Caco-2 (cell line): ENCODE measurements around the gene AP4M1. TPM values are rescaled to one million over a fixed set of nuclear protein-coding genes. Genes with fewer than 3 reads are reported as not detected.

Source experiments
- BruUV-seq: library from RNA; stranded (reverse); fragments of 400-500 nt; replicated peaks from 2 replicates; lab custom pipeline; 2021; lab: Mats Ljungman, UMichigan
- CTCF ChIA-PET: fragments of 300-600 bp; sonication (Branson Sonifier 250); formaldehyde crosslinking; loops from one replicate; lab custom pipeline; 2022; ENCODE audit warnings: antibody characterized with exemption; lab: Charles Lee
- POLR2A ChIA-PET: fragments of 300-600 bp; sonication (Branson Sonifier 250); formaldehyde crosslinking; loops from one replicate; lab custom pipeline; 2022; ENCODE audit warnings: antibody characterized with exemption; lab: Charles Lee
- DNase-seq, 2 experiments: peaks; one replicate each; pipeline versions ENCODE4 v3.0.0 to v3.0.0-alpha.2; 2020 to 2022
- H3K27me3 ChIP-seq: replicated peaks from 2 replicates; pipeline ENCODE4 v1.6.0; 2011; ENCODE audit warnings: low read length; ENCODE audit not compliant: control insufficient read depth, insufficient read depth
- H3K36me3 ChIP-seq: 2 replicates; pipeline ENCODE4 v1.5.1; 2011; ENCODE audit warnings: low read length; ENCODE audit not compliant: control insufficient read depth, insufficient read depth
- H3K4me1 ChIP-seq: fragments of 250-450 bp; sonication (Bioruptor Pico); 2 replicates; pipeline ENCODE4 v1.5.1; 2020; ENCODE audit warnings: mild to moderate bottlenecking
- H3K4me3 ChIP-seq: 2 replicates; pipeline ENCODE4 v1.5.1; 2011; ENCODE audit warnings: low read depth, mild to moderate bottlenecking, control low read depth, low read length
- H3K9me3 ChIP-seq: fragments of 250-450 bp; sonication (Bioruptor Pico); 2 replicates; pipeline ENCODE4 v1.5.1; 2020; ENCODE audit warnings: mild to moderate bottlenecking, moderate library complexity
- H3K27ac Mint-ChIP-seq: one replicate; pipeline ENCODE4 v1.8.0; 2022; ENCODE audit warnings: mixed read lengths; ENCODE audit not compliant: unreplicated experiment
- H3K27me3 Mint-ChIP-seq: one replicate; pipeline ENCODE4 v1.8.0; 2022; ENCODE audit warnings: mixed read lengths; ENCODE audit not compliant: insufficient read depth, unreplicated experiment
- H3K36me3 Mint-ChIP-seq: one replicate; pipeline ENCODE4 v1.8.0; 2022; ENCODE audit warnings: mild to moderate bottlenecking, mixed read lengths; ENCODE audit not compliant: insufficient read depth, unreplicated experiment
- H3K4me1 Mint-ChIP-seq: one replicate; pipeline ENCODE4 v1.8.0; 2022; ENCODE audit warnings: low read depth, mixed read lengths; ENCODE audit not compliant: unreplicated experiment
- H3K4me3 Mint-ChIP-seq: one replicate; pipeline ENCODE4 v1.8.0; 2022; ENCODE audit warnings: mild to moderate bottlenecking, moderate library complexity, mixed read lengths; ENCODE audit not compliant: unreplicated experiment
- H3K9me3 Mint-ChIP-seq: one replicate; pipeline ENCODE4 v1.8.0; 2022; ENCODE audit warnings: mixed read lengths; ENCODE audit not compliant: unreplicated experiment
- CTCF ChIP-seq, 2 experiments: fragments of 200-600 bp in 1 of 2; IDR thresholded peaks; 1 replicate in 1 of 2; 2 replicates in 1 of 2; pipeline versions ENCODE4 v1.5.1 to v1.8.0; 2011 to 2022; ENCODE audit warnings: antibody characterized with exemption in 1 of 2, control low read depth in 1 of 2, inconsistent platforms in 1 of 2, low read depth in 1 of 2, low read length in 1 of 2, mild to moderate bottlenecking in 1 of 2, moderate library complexity in 1 of 2; ENCODE audit not compliant: insufficient read depth in 1 of 2, severe bottlenecking in 1 of 2, unreplicated experiment in 1 of 2
- intact Hi-C: fragments of 100-400 bp; cut with micrococcal nuclease; formaldehyde crosslinking; loops from one replicate; pipeline ENCODE4 v1.10.0; 2022; ENCODE audit not compliant: unreplicated experiment
- total RNA-seq: library from RNA; stranded (reverse); gene quantifications from 2 replicates; pipeline ENCODE4 v1.2.3, GENCODE V29; 2022

AP4M1 gene
- total RNA-seq, 1 experiment from 2014 or later: 16.2 TPM

DNA sequence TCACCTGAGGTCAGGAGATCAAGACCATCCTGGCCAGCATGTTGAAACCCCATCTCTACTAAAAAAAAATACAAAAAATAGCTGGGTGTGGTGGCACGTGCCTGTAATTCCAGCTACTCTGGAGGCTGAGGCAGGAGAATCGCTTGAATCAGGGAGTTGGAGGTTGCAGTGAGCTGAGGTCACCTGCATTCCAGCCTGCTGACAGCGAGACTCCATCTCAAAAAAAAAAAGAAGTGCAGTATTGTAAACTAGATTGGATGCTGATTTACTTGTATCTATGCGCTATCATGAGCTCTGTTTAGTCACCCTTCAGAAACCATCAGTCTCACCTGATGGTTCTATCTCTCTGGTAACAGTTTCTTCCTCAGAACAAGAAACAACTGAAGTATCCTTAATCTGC lies 38.1 kb upstream of the AP4M1 start:
- no TSS peak for BruUV-seq
- Mint-ChIP-seq H3K4me3 (no peak overlapping the region), H3K27ac (no peak overlapping the region), H3K27me3 (no peaks in the 10 kb centered on the region), H3K4me1 (no peaks in the 10 kb centered on the region), H3K9me3 (no peaks in the 10 kb centered on the region), H3K36me3 (peaks cover 66% of the 10 kb centered on the region)
- no peaks in the 10 kb centered on the region; the same call in 1 of the 2 replicates for H3K36me3 ChIP-seq
- no peak for DNase-seq
- H3K27me3 ChIP-seq: no peaks in the 10 kb centered on the region
- no peak for TF ChIP-seq CTCF (IDR thresholded peaks at IDR 0.05; ENCODE audit: insufficient read depth in 1 of 2, low read depth in 1 of 2, low read length in 1 of 2, severe bottlenecking in 1 of 2, unreplicated experiment in 1 of 2)
- no peaks in the 10 kb centered on the region for H3K9me3 ChIP-seq
- POLR2A ChIA-PET: interaction anchor here (0.5 kb wide), 1 partner anchor 1382 kb away, joined by 7 read pairs; no protein-coding TSS in a partner anchor
- H3K4me3 ChIP-seq: no peak overlapping the region
- H3K4me1 ChIP-seq: no peaks in the 10 kb centered on the region; the same call in 1 of the 2 replicates
- CTCF ChIA-PET: interaction anchor here (1.4 kb wide), 1 partner anchor 69 kb away, joined by 4 read pairs; no protein-coding TSS in a partner anchor
- intact Hi-C loops: no loop called here

DNA sequence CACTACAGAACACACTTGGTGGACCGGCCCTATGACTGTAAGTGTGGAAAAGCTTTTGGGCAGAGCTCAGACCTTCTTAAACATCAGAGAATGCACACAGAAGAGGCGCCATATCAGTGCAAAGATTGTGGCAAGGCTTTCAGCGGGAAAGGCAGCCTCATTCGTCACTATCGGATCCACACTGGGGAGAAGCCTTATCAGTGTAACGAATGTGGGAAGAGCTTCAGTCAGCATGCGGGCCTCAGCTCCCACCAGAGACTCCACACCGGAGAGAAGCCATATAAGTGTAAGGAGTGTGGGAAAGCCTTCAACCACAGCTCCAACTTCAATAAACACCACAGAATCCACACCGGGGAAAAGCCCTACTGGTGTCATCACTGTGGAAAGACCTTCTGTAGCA lies 37.3 kb upstream of the AP4M1 start:
- POLR2A ChIA-PET: no interaction called here
- Mint-ChIP-seq H3K27ac (no peak overlapping the region), H3K4me3 (no peak overlapping the region), H3K9me3 (no peaks in the 10 kb centered on the region), H3K27me3 (no peaks in the 10 kb centered on the region), H3K36me3 (peaks cover 61% of the 10 kb centered on the region), H3K4me1 (no peaks in the 10 kb centered on the region)
- Histone ChIP-seq H3K27me3 (no peaks in the 10 kb centered on the region), H3K36me3 (no peaks in the 10 kb centered on the region; the same call in 1 of the 2 replicates), H3K4me1 (no peaks in the 10 kb centered on the region; the same call in 1 of the 2 replicates), H3K9me3 (no peaks in the 10 kb centered on the region), H3K4me3 (no peak overlapping the region)
- no peak for TF ChIP-seq CTCF (IDR thresholded peaks at IDR 0.05; ENCODE audit: insufficient read depth in 1 of 2, low read depth in 1 of 2, low read length in 1 of 2, severe bottlenecking in 1 of 2, unreplicated experiment in 1 of 2)
- no peak for DNase-seq
- intact Hi-C loops: no loop called here
- TSS peak; percentile 39 for BruUV-seq
- CTCF ChIA-PET: interaction anchor here (0.6 to 1.4 kb wide), 3 partner anchors 21 to 70 kb away, joined by 3 to 4 read pairs (median 4); no protein-coding TSS in a partner anchor

DNA sequence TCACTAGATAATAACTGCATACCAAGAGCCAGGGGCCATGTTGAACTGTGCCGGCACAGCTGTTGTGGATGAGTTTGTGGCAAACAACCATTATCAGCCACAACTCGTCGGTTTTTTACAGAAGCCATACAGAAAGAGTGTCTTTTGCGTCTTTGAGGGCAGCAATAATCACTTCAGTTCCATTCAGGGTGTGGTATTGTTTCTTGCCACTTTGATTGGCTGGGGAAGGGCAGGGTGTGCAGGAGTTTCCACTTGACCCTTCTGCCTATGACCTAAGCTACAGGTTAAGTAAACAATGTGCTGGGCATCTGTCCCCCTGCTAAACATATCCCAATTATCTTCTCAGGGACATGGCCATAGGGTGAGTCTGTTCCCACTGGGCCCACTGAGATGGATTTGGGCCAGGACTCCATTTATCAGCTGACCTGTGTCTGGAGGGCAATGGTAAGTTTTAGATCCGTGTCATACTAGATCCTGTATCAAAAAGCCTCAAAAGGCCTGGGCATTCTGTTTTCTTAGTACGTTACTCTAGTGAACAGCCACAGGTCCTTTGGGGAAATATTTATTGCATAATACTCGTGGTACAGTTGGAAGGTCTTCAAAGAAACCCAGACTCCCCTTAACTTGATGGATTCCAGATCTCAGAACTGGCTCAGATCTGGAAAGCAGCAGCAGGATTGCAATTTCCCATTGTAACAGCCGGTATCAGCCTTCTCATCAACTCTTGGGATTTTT lies 35.8 kb upstream of the AP4M1 start:
- intact Hi-C loops: no loop called here
- H3K4me1 ChIP-seq: no peaks in the 10 kb centered on the region; the same call in 1 of the 2 replicates
- ChIA-PET CTCF (no interaction called here), POLR2A (no interaction called here)
- H3K4me1 Mint-ChIP-seq: no peaks in the 10 kb centered on the region
- peaks cover 6% of the 10 kb centered on the region for H3K36me3 ChIP-seq
- H3K27me3 ChIP-seq: no peaks in the 10 kb centered on the region
- BruUV-seq: no TSS peak
- DNase-seq: no peak
- H3K4me3 Mint-ChIP-seq: no peak overlapping the region
- no peak for TF ChIP-seq CTCF (IDR thresholded peaks at IDR 0.05; ENCODE audit: insufficient read depth in 1 of 2, low read depth in 1 of 2, low read length in 1 of 2, severe bottlenecking in 1 of 2, unreplicated experiment in 1 of 2)
- H3K4me3 ChIP-seq: no peak overlapping the region
- peaks cover 6% of the 10 kb centered on the region for H3K9me3 Mint-ChIP-seq
- no peaks in the 10 kb centered on the region for H3K27me3 Mint-ChIP-seq
- no peak overlapping the region for H3K27ac Mint-ChIP-seq
- peaks cover 2% of the 10 kb centered on the region for H3K9me3 ChIP-seq
- peaks cover 65% of the 10 kb centered on the region for H3K36me3 Mint-ChIP-seq
